GM12878 (cell line): ENCODE results near the gene PIP4K2A. TPM values are rescaled to one million over a fixed set of nuclear protein-coding genes. Genes with fewer than 3 reads are reported as not detected.

Source experiments
- ATAC-seq: fragments of 200-7000 bp; cut with Tn5 transposase; 3 replicates; pipeline ENCODE4 v1.9.1; 2020; ENCODE audit warnings: mild to moderate bottlenecking, moderate library complexity
- BruUV-seq: library from RNA; stranded (reverse); fragments of 400-500 nt; replicated peaks from 2 replicates; lab custom pipeline; 2021; lab: Mats Ljungman, UMichigan
- CTCF ChIA-PET: fragments of 300-600 bp; sonication (Branson Sonifier 250); formaldehyde crosslinking; extraction: SDS; loops from one replicate; lab custom pipeline; 2021; ENCODE audit warnings: inconsistent platforms; lab: Yijun Ruan, JAX
- POLR2A ChIA-PET: fragments of 350-600 bp; formaldehyde crosslinking; extraction: SDS; loops from one replicate; lab custom pipeline; 2021; ENCODE audit warnings: inconsistent platforms; lab: Charles Lee
- RAD21 ChIA-PET: fragments of 300-600 bp; sonication (Branson Sonifier 250); formaldehyde crosslinking; loops from one replicate; lab custom pipeline; 2023; ENCODE audit warnings: antibody characterized with exemption; ENCODE audit not compliant: unreplicated experiment; lab: Charles Lee
- SMC1A ChIA-PET: fragments of 300-600 bp; sonication (Branson Sonifier 250); formaldehyde crosslinking; loops from one replicate; lab custom pipeline; 2023; ENCODE audit not compliant: unreplicated experiment, uncharacterized antibody; lab: Charles Lee
- DNase-seq: peaks from one replicate; pipeline ENCODE4 v3.0.0-alpha.2; 2011; ENCODE audit warnings: low read depth, low spot score
- FAIRE-seq: peaks from 3 replicates; lab custom pipeline; 2011; peaks lifted over from hg19 to GRCh38; lab: Jason Lieb, UNC
- H2AFZ ChIP-seq: 2 replicates; pipeline ENCODE4 v1.6.0; 2011; ENCODE audit warnings: low read depth, low read length, control low read depth; ENCODE audit not compliant: control insufficient read depth
- H3K27ac ChIP-seq: 2 replicates; pipeline ENCODE4 v1.5.1; 2011; ENCODE audit warnings: control low read depth; ENCODE audit not compliant: control insufficient read depth, insufficient read depth
- H3K27me3 ChIP-seq, 2 experiments: replicated peaks in 1 of 2; 2 replicates each; pipeline versions ENCODE4 v1.6.0 to v1.6.1; 2011; ENCODE audit warnings: low read length in 1 of 2; ENCODE audit not compliant: control insufficient read depth in 2 of 2, insufficient read depth in 2 of 2
- H3K36me3 ChIP-seq, 2 experiments: 2 replicates each; pipeline ENCODE4 v1.5.1; 2011; ENCODE audit warnings: low read length in 1 of 2; ENCODE audit not compliant: control insufficient read depth in 2 of 2, insufficient read depth in 2 of 2
- H3K4me1 ChIP-seq: 2 replicates; pipeline ENCODE4 v1.6.1; 2011; ENCODE audit warnings: mild to moderate bottlenecking, low read length, moderate library complexity, mixed read lengths; ENCODE audit not compliant: control insufficient read depth, insufficient read depth
- H3K4me2 ChIP-seq: 2 replicates; pipeline ENCODE4 v1.6.0; 2011; ENCODE audit warnings: control low read depth; ENCODE audit not compliant: control insufficient read depth, insufficient read depth
- H3K4me3 ChIP-seq: fragments of 200-600 bp; sonication (generic); 2 replicates; pipeline ENCODE4 v1.5.1; 2016
- H3K79me2 ChIP-seq: 2 replicates; pipeline ENCODE4 v1.6.0; 2011; ENCODE audit warnings: low read length; ENCODE audit not compliant: control insufficient read depth, insufficient read depth
- H3K9ac ChIP-seq: 2 replicates; pipeline ENCODE4 v1.8.0; 2011; ENCODE audit warnings: low read length, control low read depth, mixed read lengths; ENCODE audit not compliant: control insufficient read depth, insufficient read depth
- H3K9me3 ChIP-seq: replicated peaks from 3 replicates; pipeline ENCODE4 v1.5.1; 2011; ENCODE audit warnings: mild to moderate bottlenecking, low read length; ENCODE audit not compliant: control insufficient read depth, insufficient read depth
- H4K20me1 ChIP-seq: 2 replicates; pipeline ENCODE4 v1.6.0; 2011; ENCODE audit not compliant: control insufficient read depth, insufficient read depth
- E4F1 ChIP-seq: fragments of 450-650 bp; IDR thresholded peaks from 2 replicates; pipeline ENCODE4 v1.6.1; 2018; ENCODE audit warnings: borderline replicate concordance, mild to moderate bottlenecking; ENCODE audit not compliant: partially characterized antibody
- ETV6 ChIP-seq, 2 experiments: fragments of 450-650 bp in 1 of 2; IDR thresholded peaks in 1 of 2; conservative IDR thresholded peaks in 1 of 2; 2 replicates each; pipeline ENCODE4 v1.6.1; 2014; ENCODE audit warnings: antibody characterized with exemption in 1 of 2, borderline replicate concordance in 1 of 2, low read depth in 1 of 2, mild to moderate bottlenecking in 1 of 2, moderate library complexity in 1 of 2
- SMAD1 ChIP-seq: fragments of 450-650 bp; IDR thresholded peaks from 2 replicates; pipeline ENCODE4 v1.6.1; 2018; ENCODE audit warnings: mild to moderate bottlenecking, low read depth; ENCODE audit not compliant: partially characterized antibody
- STAT1 ChIP-seq: fragments of 450-650 bp; conservative IDR thresholded peaks from 2 replicates; pipeline ENCODE4 v1.6.1; 2014; ENCODE audit warnings: antibody characterized with exemption, mild to moderate bottlenecking
- ZZZ3 ChIP-seq: IDR thresholded peaks from 2 replicates; pipeline ENCODE4 v1.6.1; 2011; ENCODE audit warnings: low read depth; ENCODE audit not compliant: control insufficient read depth, insufficient read length
- WGBS: methylation state at CpG from one replicate; pipeline ENCODE4 v1.1.6; 2016; ENCODE audit warnings: low lambda C conversion rate; ENCODE audit not compliant: insufficient replicate concordance, insufficient coverage; ENCODE audit errors: missing lambda C conversion rate; 5-methylcytosine and 5-hydroxymethylcytosine counted together
- in situ Hi-C: fragments of 300-500 bp; cut with MboI; formaldehyde crosslinking; loops from 9 replicates; pipeline ENCODE4 v1.14.3; 2018; ENCODE audit warnings: mixed read lengths
- intact Hi-C: fragments of 100-400 bp; cut with micrococcal nuclease; formaldehyde crosslinking; loops from one replicate; pipeline ENCODE4 v1.14.2; 2022; ENCODE audit not compliant: unreplicated experiment
- polyA plus RNA-seq, 11 experiments: library from polyadenylated mRNA; depleted of rRNA in 4 of 11; unstranded in 6 of 11; stranded (reverse) in 5 of 11; fragments of >200 nt; fragmentation: Nextera tagmentation in 4 of 11; fragmentation: Illumina TruSeq in 1 of 11; extraction: Ambion mirVana in 4 of 11; extraction: Trizol in 1 of 11; gene quantifications; 1 replicate in 1 of 11; 2 replicates in 10 of 11; pipeline versions ENCODE4 v1.2.1 to v1.2.3, GENCODE V29; 2011 to 2016; ENCODE audit warnings: inconsistent platforms in 2 of 11, missing spikeins in 2 of 11, low read depth in 1 of 11
- total RNA-seq, 4 experiments: library from RNA; depleted of rRNA in 3 of 4; stranded (reverse); fragments of >200 nt in 3 of 4; fragmentation: Illumina TruSeq in 1 of 4; extraction: Trizol in 1 of 4; gene quantifications; 2 replicates each; pipeline versions ENCODE4 v1.2.1 to v1.2.3, GENCODE V29; 2013 to 2021
- TF ChIP-seq, protein P1 (sequence below): IDR thresholded peaks from 2 replicates; pipeline ENCODE4 v1.6.1; 2011; ENCODE audit warnings: mild to moderate bottlenecking, low read depth, low read length, moderate library complexity; ENCODE audit not compliant: insufficient replicate concordance
- TF ChIP-seq, protein P2 (sequence below): fragments of 450-650 bp; IDR thresholded peaks from 2 replicates; pipeline ENCODE4 v1.6.1; 2016; ENCODE audit warnings: mild to moderate bottlenecking
- TF ChIP-seq, protein P3 (sequence below): IDR thresholded peaks from 2 replicates; pipeline ENCODE4 v1.6.1; 2011; ENCODE audit warnings: borderline replicate concordance, low read depth, mild to moderate bottlenecking, moderate library complexity, mixed read lengths, low read length; ENCODE audit not compliant: insufficient read depth; ENCODE audit errors: extremely low read length

The PIP4K2A gene
- total and polyA plus RNA-seq, 10 of the 15 experiments (the other 5 are each of a cell fraction or from before 2014, with no cell fraction given): 54.3 to 139 (median 84.4) TPM

- Histone ChIP-seq H4K20me1 (no peaks in the 10 kb centered on the region), H3K4me2 (no peak overlapping the region), H3K27me3 (no peaks in the 10 kb centered on the region), H3K4me1 (peaks cover 13% of the 10 kb centered on the region; the same call in 1 of the 2 replicates), H3K36me3 (no peaks in the 10 kb centered on the region), H2AFZ (no peak overlapping the region), H3K79me2 (no peaks in the 10 kb centered on the region), H3K9me3 (no peaks in the 10 kb centered on the region), H3K9ac (no peak overlapping the region), H3K27ac (no peak overlapping the region), H3K4me3 (no peak overlapping the region)
- no peak for ATAC-seq
- DNase-seq: no peak
- RAD21 ChIA-PET: no interaction called here
- POLR2A ChIA-PET: interaction anchor here (1.0 kb wide), 1 partner anchor 26 kb away, joined by 3 read pairs; no protein-coding TSS in a partner anchor
- TF ChIP-seq ZZZ3: no peak
- TF ChIP-seq, protein P1, sequence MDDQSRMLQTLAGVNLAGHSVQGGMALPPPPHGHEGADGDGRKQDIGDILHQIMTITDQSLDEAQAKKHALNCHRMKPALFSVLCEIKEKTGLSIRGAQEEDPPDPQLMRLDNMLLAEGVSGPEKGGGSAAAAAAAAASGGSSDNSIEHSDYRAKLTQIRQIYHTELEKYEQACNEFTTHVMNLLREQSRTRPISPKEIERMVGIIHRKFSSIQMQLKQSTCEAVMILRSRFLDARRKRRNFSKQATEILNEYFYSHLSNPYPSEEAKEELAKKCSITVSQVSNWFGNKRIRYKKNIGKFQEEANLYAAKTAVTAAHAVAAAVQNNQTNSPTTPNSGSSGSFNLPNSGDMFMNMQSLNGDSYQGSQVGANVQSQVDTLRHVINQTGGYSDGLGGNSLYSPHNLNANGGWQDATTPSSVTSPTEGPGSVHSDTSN: no peak
- TF ChIP-seq, protein P2, sequence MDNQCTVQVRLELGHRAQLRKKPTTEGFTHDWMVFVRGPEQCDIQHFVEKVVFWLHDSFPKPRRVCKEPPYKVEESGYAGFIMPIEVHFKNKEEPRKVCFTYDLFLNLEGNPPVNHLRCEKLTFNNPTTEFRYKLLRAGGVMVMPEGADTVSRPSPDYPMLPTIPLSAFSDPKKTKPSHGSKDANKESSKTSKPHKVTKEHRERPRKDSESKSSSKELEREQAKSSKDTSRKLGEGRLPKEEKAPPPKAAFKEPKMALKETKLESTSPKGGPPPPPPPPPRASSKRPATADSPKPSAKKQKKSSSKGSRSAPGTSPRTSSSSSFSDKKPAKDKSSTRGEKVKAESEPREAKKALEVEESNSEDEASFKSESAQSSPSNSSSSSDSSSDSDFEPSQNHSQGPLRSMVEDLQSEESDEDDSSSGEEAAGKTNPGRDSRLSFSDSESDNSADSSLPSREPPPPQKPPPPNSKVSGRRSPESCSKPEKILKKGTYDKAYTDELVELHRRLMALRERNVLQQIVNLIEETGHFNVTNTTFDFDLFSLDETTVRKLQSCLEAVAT: no peak
- TF ChIP-seq STAT1: no peak
- no peak for TF ChIP-seq SMAD1
- TF ChIP-seq, protein P3, sequence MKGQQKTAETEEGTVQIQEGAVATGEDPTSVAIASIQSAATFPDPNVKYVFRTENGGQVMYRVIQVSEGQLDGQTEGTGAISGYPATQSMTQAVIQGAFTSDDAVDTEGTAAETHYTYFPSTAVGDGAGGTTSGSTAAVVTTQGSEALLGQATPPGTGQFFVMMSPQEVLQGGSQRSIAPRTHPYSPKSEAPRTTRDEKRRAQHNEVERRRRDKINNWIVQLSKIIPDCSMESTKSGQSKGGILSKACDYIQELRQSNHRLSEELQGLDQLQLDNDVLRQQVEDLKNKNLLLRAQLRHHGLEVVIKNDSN: no peak
- no peak for TF ChIP-seq ETV6 (conservative IDR thresholded peaks at IDR 0.05 in 1 of 2, IDR thresholded peaks at IDR 0.05 in 1 of 2; ENCODE audit: borderline replicate concordance in 1 of 2, low read depth in 1 of 2)
- no peak for TF ChIP-seq E4F1
- in situ Hi-C loops (no loop called here), intact Hi-C loops (no loop called here)
- BruUV-seq: no TSS peak
- 73% methylated on average over 1 of the region's 1 CpG for WGBS
- SMC1A ChIA-PET: interaction anchor here (0.6 to 2.5 kb wide), 5 partner anchors 15 to 412 kb away, joined by 3 to 9 read pairs (median 4); no protein-coding TSS in a partner anchor
- FAIRE-seq: no peak
- CTCF ChIA-PET: no interaction called here
Measured at GRCh38 chr10:22486431-22486830, 227.9 kb downstream of the PIP4K2A start.
